ENCODE results near the gene CACNA2D4.

DNA sequence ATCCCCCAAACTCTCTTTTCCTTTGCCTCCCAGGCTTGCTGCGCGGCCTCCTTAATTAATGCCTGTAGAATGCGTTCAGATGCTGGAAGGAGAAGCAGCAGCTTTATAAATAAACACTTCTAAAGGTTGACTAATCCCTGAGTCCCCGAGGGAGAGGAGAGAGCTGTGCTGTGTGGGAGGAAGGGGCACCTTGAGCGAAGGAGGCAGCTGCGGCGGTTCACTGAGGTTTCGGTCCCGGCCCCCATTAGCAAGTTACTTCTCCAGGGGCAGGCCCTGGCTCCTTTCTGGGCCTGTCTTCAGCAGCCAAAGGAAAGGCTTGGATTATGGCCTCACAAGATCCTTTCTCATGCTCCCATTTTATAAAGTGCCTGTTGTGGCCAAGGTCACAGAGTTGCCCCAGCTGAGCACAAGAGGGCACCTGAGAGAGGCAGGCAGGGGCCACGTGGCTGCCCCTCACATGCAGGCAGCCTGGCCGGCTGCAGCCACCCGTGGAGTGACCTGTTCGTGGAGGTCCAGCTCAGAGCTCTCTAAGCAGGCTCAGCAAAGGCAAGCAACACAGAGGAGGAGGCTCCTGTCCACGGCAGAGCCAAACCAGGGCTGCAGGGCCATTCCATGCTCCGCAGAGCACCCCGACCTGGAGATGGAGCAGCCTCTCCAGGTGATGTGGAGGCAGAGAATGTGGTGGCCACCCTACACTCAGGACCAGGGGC, 15.0 kb upstream of the CACNA2D4 start:
- no peak for TF ChIP-seq CTCF (IDR thresholded peaks at IDR 0.05; ENCODE audit: insufficient read depth, low read length)
- TF ChIP-seq POLR2AphosphoS5 (IDR thresholded peaks at IDR 0.05; ENCODE audit: low read depth) = no peak
- TF ChIP-seq, protein P1, sequence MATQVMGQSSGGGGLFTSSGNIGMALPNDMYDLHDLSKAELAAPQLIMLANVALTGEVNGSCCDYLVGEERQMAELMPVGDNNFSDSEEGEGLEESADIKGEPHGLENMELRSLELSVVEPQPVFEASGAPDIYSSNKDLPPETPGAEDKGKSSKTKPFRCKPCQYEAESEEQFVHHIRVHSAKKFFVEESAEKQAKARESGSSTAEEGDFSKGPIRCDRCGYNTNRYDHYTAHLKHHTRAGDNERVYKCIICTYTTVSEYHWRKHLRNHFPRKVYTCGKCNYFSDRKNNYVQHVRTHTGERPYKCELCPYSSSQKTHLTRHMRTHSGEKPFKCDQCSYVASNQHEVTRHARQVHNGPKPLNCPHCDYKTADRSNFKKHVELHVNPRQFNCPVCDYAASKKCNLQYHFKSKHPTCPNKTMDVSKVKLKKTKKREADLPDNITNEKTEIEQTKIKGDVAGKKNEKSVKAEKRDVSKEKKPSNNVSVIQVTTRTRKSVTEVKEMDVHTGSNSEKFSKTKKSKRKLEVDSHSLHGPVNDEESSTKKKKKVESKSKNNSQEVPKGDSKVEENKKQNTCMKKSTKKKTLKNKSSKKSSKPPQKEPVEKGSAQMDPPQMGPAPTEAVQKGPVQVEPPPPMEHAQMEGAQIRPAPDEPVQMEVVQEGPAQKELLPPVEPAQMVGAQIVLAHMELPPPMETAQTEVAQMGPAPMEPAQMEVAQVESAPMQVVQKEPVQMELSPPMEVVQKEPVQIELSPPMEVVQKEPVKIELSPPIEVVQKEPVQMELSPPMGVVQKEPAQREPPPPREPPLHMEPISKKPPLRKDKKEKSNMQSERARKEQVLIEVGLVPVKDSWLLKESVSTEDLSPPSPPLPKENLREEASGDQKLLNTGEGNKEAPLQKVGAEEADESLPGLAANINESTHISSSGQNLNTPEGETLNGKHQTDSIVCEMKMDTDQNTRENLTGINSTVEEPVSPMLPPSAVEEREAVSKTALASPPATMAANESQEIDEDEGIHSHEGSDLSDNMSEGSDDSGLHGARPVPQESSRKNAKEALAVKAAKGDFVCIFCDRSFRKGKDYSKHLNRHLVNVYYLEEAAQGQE (IDR thresholded peaks at IDR 0.05; ENCODE audit: insufficient replicate concordance, low read depth) = no peak
- TF ChIP-seq GABPA (IDR thresholded peaks at IDR 0.05; ENCODE audit: low read depth) = no peak
